Peyer's patch (tissue), 4 donors: Measurements from ENCODE around the gene RNF114. TPM values are rescaled to one million over a fixed set of nuclear protein-coding genes. Genes with fewer than 3 reads are reported as not detected.
A peak's percentile ranks its signal among the peaks of the same experiment; 100 is the strongest.

Experiments
- DNase-seq, 3 donors: peaks; one replicate each; pipeline ENCODE4 v3.0.0-alpha.2; 2017 to 2019
- H3K27ac ChIP-seq, 4 donors: fragments of 200-600 bp; sonication (generic); one replicate each; pipeline ENCODE4 v1.5.1; 2016 to 2019
- H3K27me3 ChIP-seq, 2 donors: fragments of 200-600 bp; sonication (generic); one replicate each; pipeline ENCODE4 v1.5.1; 2019
- H3K36me3 ChIP-seq, 3 donors: fragments of 200-600 bp; sonication (generic); one replicate each; pipeline ENCODE4 v1.5.1; 2016 to 2019
- H3K4me1 ChIP-seq, 4 donors: fragments of 200-600 bp; sonication (generic); one replicate each; pipeline ENCODE4 v1.5.1; 2016 to 2019
- H3K4me3 ChIP-seq, 4 donors: fragments of 200-600 bp; sonication (generic); 1 replicate in 3 of 4; 2 replicates in 1 of 4; pipeline ENCODE4 v1.5.1; 2016 to 2019; ENCODE audit warnings: mild to moderate bottlenecking in 1 of 4
- H3K9me3 ChIP-seq, 4 donors: fragments of 200-600 bp; sonication (generic); one replicate each; pipeline ENCODE4 v1.5.1; 2016 to 2019; ENCODE audit warnings: mild to moderate bottlenecking in 1 of 4
- CTCF ChIP-seq, 6 experiments: fragments of 450-650 bp in 4 of 6; fragments of 200-600 bp in 2 of 6; sonication (generic) in 1 of 6; IDR thresholded peaks; one replicate each; pipeline ENCODE4 v1.5.1; 2017 to 2019; ENCODE audit warnings: antibody characterized with exemption in 6 of 6, mild to moderate bottlenecking in 3 of 6, moderate library complexity in 1 of 6
- POLR2A ChIP-seq, 2 donors: fragments of 450-650 bp; IDR thresholded peaks; one replicate each; pipeline ENCODE4 v1.5.1; 2017; ENCODE audit warnings: antibody characterized with exemption in 2 of 2, mild to moderate bottlenecking in 2 of 2, moderate library complexity in 2 of 2
- total RNA-seq, 4 donors: library from RNA; depleted of rRNA; stranded (reverse); fragments of >200 nt; gene quantifications; one replicate each; pipeline ENCODE4 v1.1.0, GENCODE V29; 2016

The RNF114 gene
- total RNA-seq, 4 donors from 2014 or later = 205 to 275 (median 259) TPM

- Histone ChIP-seq H3K36me3 (peaks cover 0 to 41% (median 0%) of the 10 kb centered on the region in 3 donors), H3K4me1 (peaks cover 0 to 46% (median 0%) of the 10 kb centered on the region in 4 donors), H3K27me3 (no peaks in the 10 kb centered on the region), H3K27ac (no peak overlapping the region), H3K4me3 (no peak overlapping the region), H3K9me3 (no peaks in the 10 kb centered on the region)
- TF ChIP-seq POLR2A (IDR thresholded peaks at IDR 0.05) (no peak), CTCF (IDR thresholded peaks at IDR 0.05) (no peak)
- DNase-seq = peak in 1 of 3 donors; percentile 39
Measured at GRCh38 chr20:49889001-49889934, 46.9 kb upstream of the RNF114 start.

- Histone ChIP-seq H3K27me3 (no peaks in the 10 kb centered on the region), H3K4me3 (no peak overlapping the region), H3K9me3 (no peaks in the 10 kb centered on the region), H3K36me3 (peaks cover 0 to 34% (median 0%) of the 10 kb centered on the region in 3 donors), H3K27ac (no peak overlapping the region), H3K4me1 (peaks cover 0 to 46% (median 0%) of the 10 kb centered on the region in 4 donors)
- TF ChIP-seq CTCF (IDR thresholded peaks at IDR 0.05) = peak in 4 of 6 experiments; percentile 24 to 47 (median 35)
- TF ChIP-seq POLR2A (IDR thresholded peaks at IDR 0.05) = no peak
- peak in 1 of 3 donors; percentile 51 for DNase-seq
Measured at GRCh38 chr20:49889935-49890333, 46.3 kb upstream of the RNF114 start.

- H3K27ac ChIP-seq = no peak overlapping the region
- H3K9me3 ChIP-seq = no peaks in the 10 kb centered on the region
- H3K36me3 ChIP-seq = peaks cover 0 to 27% (median 0%) of the 10 kb centered on the region in 3 donors
- peaks cover 0 to 46% (median 0%) of the 10 kb centered on the region in 4 donors for H3K4me1 ChIP-seq
- TF ChIP-seq POLR2A (IDR thresholded peaks at IDR 0.05) (no peak), CTCF (IDR thresholded peaks at IDR 0.05) (no peak)
- DNase-seq = peak in 1 of 3 donors; percentile 44
- H3K27me3 ChIP-seq = no peaks in the 10 kb centered on the region
- H3K4me3 ChIP-seq = no peak overlapping the region
Measured at GRCh38 chr20:49890471-49891361, 45.5 kb upstream of the RNF114 start.

GRCh38 chr20:49891476-49892110, 44.6 kb upstream of the RNF114 start:
- DNase-seq = peak in 1 of 3 donors; percentile 32
- Histone ChIP-seq H3K36me3 (peaks cover 0 to 18% (median 0%) of the 10 kb centered on the region in 3 donors), H3K4me1 (peaks cover 0 to 46% (median 0%) of the 10 kb centered on the region in 4 donors), H3K4me3 (no peak overlapping the region), H3K27ac (no peak overlapping the region), H3K27me3 (no peaks in the 10 kb centered on the region), H3K9me3 (no peaks in the 10 kb centered on the region)
- TF ChIP-seq POLR2A (IDR thresholded peaks at IDR 0.05) (no peak), CTCF (IDR thresholded peaks at IDR 0.05) (no peak)

- no peak overlapping the region for H3K4me3 ChIP-seq
- H3K9me3 ChIP-seq = no peaks in the 10 kb centered on the region
Measured at GRCh38 chr20:49892260-49892659, 43.9 kb upstream of the RNF114 start.

More at GRCh38 chr20:49892260-49892659, 43.9 kb upstream of the RNF114 start:
- Histone ChIP-seq H3K4me1 (peaks cover 0 to 46% (median 0%) of the 10 kb centered on the region in 4 donors), H3K27me3 (no peaks in the 10 kb centered on the region), H3K36me3 (peaks cover 0 to 15% (median 0%) of the 10 kb centered on the region in 3 donors), H3K27ac (no peak overlapping the region)
- DNase-seq = no peak
- TF ChIP-seq POLR2A (IDR thresholded peaks at IDR 0.05) = no peak
- no peak for TF ChIP-seq CTCF (IDR thresholded peaks at IDR 0.05)
